Sigmoid colon (tissue), 4 donors: ENCODE results near the gene STAT1.

Source experiments
- CTCF ChIP-seq, 4 experiments: fragments of 450-650 bp in 3 of 4; fragments of 200-600 bp in 1 of 4; IDR thresholded peaks; one replicate each; pipeline ENCODE4 v1.5.1; 2016 to 2019; ENCODE audit warnings: antibody characterized with exemption in 4 of 4, mild to moderate bottlenecking in 3 of 4, moderate library complexity in 2 of 4
- POLR2AphosphoS5 ChIP-seq, 4 donors: sonication (generic); formaldehyde crosslinking; IDR thresholded peaks; one replicate each; pipeline ENCODE4 v1.6.1; 2017; ENCODE audit warnings: antibody characterized with exemption in 4 of 4

GRCh38 chr2:191036363-191036762 is 22.4 kb upstream of the STAT1 start:
- TF ChIP-seq POLR2AphosphoS5 (IDR thresholded peaks at IDR 0.05) (no peak), CTCF (IDR thresholded peaks at IDR 0.05) (no peak)
